Measurements from ENCODE around the gene FAM200C.
A peak's percentile ranks its signal among the peaks of the same experiment; 100 is the strongest.

The FAM200C gene

GRCh38 chr5:160420331-160420610 lies 20.4 kb upstream of the FAM200C start:
- DNase-seq (ENCODE audit: low read depth in 2 of 2) = no peak
- TF ChIP-seq CTCF (IDR thresholded peaks at IDR 0.05; ENCODE audit: low read depth, low read length) = no peak
- no peak overlapping the region for H3K4me3 ChIP-seq (replicated peaks in 1 of 2; ENCODE audit: low read depth in 2 of 2, low read length in 2 of 2)

GRCh38 chr5:160419458-160420330 lies 19.8 kb upstream of the FAM200C start:
- H3K4me3 ChIP-seq (replicated peaks in 1 of 2; ENCODE audit: low read depth in 2 of 2, low read length in 2 of 2) = peak overlapping the region; percentile 89 to 96
- TF ChIP-seq CTCF (IDR thresholded peaks at IDR 0.05; ENCODE audit: low read depth, low read length) = no peak
- DNase-seq (ENCODE audit: low read depth in 2 of 2) = no peak

- peak within 1 kb of the TSS; percentile 89 to 96 for H3K4me3 ChIP-seq (replicated peaks in 1 of 2; ENCODE audit: low read depth in 2 of 2, low read length in 2 of 2)
- DNase-seq (ENCODE audit: low read depth in 2 of 2) = peak; percentile 98
- TF ChIP-seq CTCF (IDR thresholded peaks at IDR 0.05; ENCODE audit: low read depth, low read length) = no peak
Observed at GRCh38 chr5:160418561-160419457, 19.0 kb upstream of the FAM200C start, which contains the start of gene SLU7. Gene SLU7, minus strand, starts transcription at chr5:160419081. Its CDS starts 3,787 bp downstream, at chr5:160415294.

- H3K4me3 ChIP-seq (replicated peaks in 1 of 2; ENCODE audit: low read depth in 2 of 2, low read length in 2 of 2) = peak overlapping the region; percentile 70 to 72
- DNase-seq (ENCODE audit: low read depth in 2 of 2) = peak; percentile 32 to 54
- TF ChIP-seq CTCF (IDR thresholded peaks at IDR 0.05; ENCODE audit: low read depth, low read length) = no peak
Observed at GRCh38 chr5:160398806-160399205, 1.0 kb downstream of the FAM200C start.

GRCh38 chr5:160397492-160397891 lies 2.4 kb downstream of the FAM200C start:
- no peak for DNase-seq (ENCODE audit: low read depth in 2 of 2)
- TF ChIP-seq CTCF (IDR thresholded peaks at IDR 0.05; ENCODE audit: low read depth, low read length) = no peak
- H3K4me3 ChIP-seq (replicated peaks in 1 of 2; ENCODE audit: low read depth in 2 of 2, low read length in 2 of 2) = no peak overlapping the region

- no peak for TF ChIP-seq CTCF (IDR thresholded peaks at IDR 0.05; ENCODE audit: low read depth, low read length)
Observed at GRCh38 chr5:160395111-160395510, 4.7 kb downstream of the FAM200C start.

More at GRCh38 chr5:160395111-160395510, 4.7 kb downstream of the FAM200C start:
- no peak overlapping the region for H3K4me3 ChIP-seq (replicated peaks in 1 of 2; ENCODE audit: low read depth in 2 of 2, low read length in 2 of 2)
- no peak for DNase-seq (ENCODE audit: low read depth in 2 of 2)

Data from cardiac fibroblast (primary cell).